ENCODE measurements around the gene FNTB. TPM values are rescaled to one million over a fixed set of nuclear protein-coding genes. Genes with fewer than 3 reads are reported as not detected.

FNTB gene
- total RNA-seq, 1 experiment from 2014 or later: 20.7 TPM

- no peaks in the 10 kb centered on the region; a peak in 1 of 5 replicates for H3K9me3 Mint-ChIP-seq
Observed at GRCh38 chr14:64952598-64953309, 33.9 kb upstream of the FNTB start.

More at GRCh38 chr14:64952598-64953309, 33.9 kb upstream of the FNTB start:
- no peak overlapping the region for H3K4ac ChIP-seq (ENCODE audit: low read depth, low read length)
- H3K9ac ChIP-seq (ENCODE audit: extremely low read depth, insufficient read length, low read length): no peak overlapping the region
- H2BK5ac ChIP-seq (ENCODE audit: insufficient read length, low read length): no peak overlapping the region
- no peak overlapping the region for H3K27ac ChIP-seq (ENCODE audit: insufficient read length, low read depth, low read length)
- no peak overlapping the region for H3T11ph ChIP-seq (ENCODE audit: low read length)
- no peak overlapping the region for H2AK5ac ChIP-seq (ENCODE audit: insufficient read length, low read length)
- H3K18ac ChIP-seq (ENCODE audit: insufficient read length, low read depth, low read length): no peak overlapping the region
- no peak overlapping the region for H3K4me2 ChIP-seq (ENCODE audit: insufficient read depth, insufficient read length, low read length)
- H4K91ac ChIP-seq (ENCODE audit: insufficient read length, low read depth, low read length): no peak overlapping the region
- H4K5ac ChIP-seq (ENCODE audit: insufficient read length, low read depth, low read length): no peak overlapping the region
- no peak overlapping the region for H2BK20ac ChIP-seq (ENCODE audit: low read depth, low read length, poor library complexity, severe bottlenecking)
- Mint-ChIP-seq H3K4me1 (peaks cover 37 to 42% of the 10 kb centered on the region in 2 experiments), H3K36me3 (ENCODE audit: insufficient read depth in 1 of 3, low read depth in 3 of 3) (peaks cover 7 to 46% (median 38%) of the 10 kb centered on the region in 3 experiments), H3K27ac (peak overlapping the region in 2 of 3 experiments; percentile 22 to 92; a peak in 4 of 7 replicates), H3K4me3 (no peak overlapping the region), H3K27me3 (ENCODE audit: low read depth) (no peaks in the 10 kb centered on the region)
- H4K8ac ChIP-seq (replicated peaks; ENCODE audit: insufficient read length, low read depth, low read length): no peak overlapping the region
- TF ChIP-seq CTCF (conservative IDR thresholded peaks at IDR 0.05): peak; percentile 50
- H2BK12ac ChIP-seq (ENCODE audit: insufficient read length, low read depth, low read length): no peak overlapping the region
- no peaks in the 10 kb centered on the region for H3K79me1 ChIP-seq (ENCODE audit: insufficient read depth, low read depth, low read length, poor library complexity, severe bottlenecking)
- H3K56ac ChIP-seq (ENCODE audit: insufficient read length, low read depth, low read length): no peak overlapping the region
- WGBS (ENCODE audit: extremely low coverage, insufficient read length, low lambda C conversion rate): no CpG with 5 or more reads among the region's 7 CpGs
- no peak overlapping the region for H2BK120ac ChIP-seq (ENCODE audit: low read depth, low read length, poor library complexity, severe bottlenecking)
- no peaks in the 10 kb centered on the region for H3K79me2 ChIP-seq (ENCODE audit: insufficient read depth, low read length)
- no peak overlapping the region for H2BK15ac ChIP-seq (ENCODE audit: low read depth, low read length)
- no peak overlapping the region for H2AFZ ChIP-seq (ENCODE audit: low read length)
- no peaks in the 10 kb centered on the region for H3K27me3 ChIP-seq (ENCODE audit: insufficient read depth, low read length)
- no peaks in the 10 kb centered on the region for H3K23me2 ChIP-seq (ENCODE audit: insufficient read length, low read depth, low read length, poor library complexity, severe bottlenecking)
- H3K14ac ChIP-seq (ENCODE audit: insufficient read depth, low read length): no peak overlapping the region
- no peaks in the 10 kb centered on the region for H3K9me3 ChIP-seq (ENCODE audit: control insufficient read depth, low read depth, low read length)
- H3K23ac ChIP-seq (ENCODE audit: insufficient read length, low read depth, low read length): no peak overlapping the region
- no peak for DNase-seq
- H4K20me1 ChIP-seq (ENCODE audit: control insufficient read depth, insufficient read depth, insufficient read length): no peaks in the 10 kb centered on the region
- H3K4me1 ChIP-seq (ENCODE audit: insufficient read depth, low read length): peaks cover 14% of the 10 kb centered on the region; the same call in 1 of the 2 replicates

All from H9 (cell line).